Hematopoietic multipotent progenitor cell (in vitro differentiated cells): ENCODE data around the gene FSTL1. TPM values are rescaled to one million over a fixed set of nuclear protein-coding genes. Genes with fewer than 3 reads are reported as not detected.

ENCODE experiments used
- DNase-seq, 3 donors: peaks; one replicate each; pipeline ENCODE4 v3.0.0-alpha.2; 2011 to 2015; ENCODE audit warnings: low read depth in 2 of 3, low spot score in 2 of 3
- total RNA-seq: library from RNA; depleted of rRNA; stranded (reverse); fragments of >200 nt; gene quantifications from one replicate; pipeline ENCODE4 v1.2.3, GENCODE V29; 2012

Gene FSTL1
- total RNA-seq, 1 donor: 25.9 TPM

GRCh38 chr3:120441776-120442175 lies 9.0 kb downstream of the FSTL1 start:
- no peak for DNase-seq

GRCh38 chr3:120440762-120441161 lies 10.0 kb downstream of the FSTL1 start:
- no peak for DNase-seq

- DNase-seq: no peak
Observed at GRCh38 chr3:120440001-120440703, 10.6 kb downstream of the FSTL1 start.

GRCh38 chr3:120438665-120439370 lies 12.0 kb downstream of the FSTL1 start:
- no peak for DNase-seq

- DNase-seq: no peak
Observed at GRCh38 chr3:120438216-120438615, 12.6 kb downstream of the FSTL1 start.

GRCh38 chr3:120437559-120437958 lies 13.2 kb downstream of the FSTL1 start:
- no peak for DNase-seq

- no peak for DNase-seq
Observed at GRCh38 chr3:120436523-120437050, 14.2 kb downstream of the FSTL1 start.

- DNase-seq: no peak
Observed at GRCh38 chr3:120435621-120436020, 15.2 kb downstream of the FSTL1 start.

GRCh38 chr3:120433662-120434331 lies 17.0 kb downstream of the FSTL1 start:
- no peak for DNase-seq

- DNase-seq: no peak
Observed at GRCh38 chr3:120432150-120432860, 18.5 kb downstream of the FSTL1 start.

GRCh38 chr3:120429921-120430361 lies 20.9 kb downstream of the FSTL1 start:
- DNase-seq: no peak

- no peak for DNase-seq
Observed at GRCh38 chr3:120428924-120429323, 21.9 kb downstream of the FSTL1 start.

GRCh38 chr3:120427201-120427600 lies 23.6 kb downstream of the FSTL1 start:
- no peak for DNase-seq

GRCh38 chr3:120425572-120426250 lies 25.1 kb downstream of the FSTL1 start:
- no peak for DNase-seq

GRCh38 chr3:120424976-120425570 lies 25.7 kb downstream of the FSTL1 start:
- DNase-seq: no peak

- no peak for DNase-seq
Observed at GRCh38 chr3:120424506-120424905, 26.3 kb downstream of the FSTL1 start.

- DNase-seq: no peak
Observed at GRCh38 chr3:120423432-120423831, 27.4 kb downstream of the FSTL1 start.

- no peak for DNase-seq
Observed at GRCh38 chr3:120421926-120422325, 28.9 kb downstream of the FSTL1 start.

GRCh38 chr3:120420928-120421551 lies 29.8 kb downstream of the FSTL1 start:
- peak in 2 of 3 donors; percentile 8 to 30 for DNase-seq
